Parathyroid adenoma (tissue), 2 donors: ENCODE data around the gene SLC17A4.

Experiments
- H2AFZ ChIP-seq: fragments of 300-600 bp; sonication (generic); one replicate; pipeline ENCODE4 v1.7.0; 2017; ENCODE audit warnings: antibody characterized with exemption, mild to moderate bottlenecking
- H3K27ac ChIP-seq: fragments of 300-600 bp; sonication (generic); one replicate; pipeline ENCODE4 v1.7.0; 2017
- H3K27me3 ChIP-seq: fragments of 300-600 bp; sonication (generic); one replicate; pipeline ENCODE4 v1.7.0; 2017; ENCODE audit warnings: low read length; ENCODE audit not compliant: control insufficient read depth, insufficient read depth
- H3K36me3 ChIP-seq: fragments of 300-600 bp; sonication (generic); one replicate; pipeline ENCODE4 v1.7.0; 2017; ENCODE audit warnings: low read length; ENCODE audit not compliant: control insufficient read depth, insufficient read depth
- H3K4me1 ChIP-seq: fragments of 300-600 bp; sonication (generic); one replicate; pipeline ENCODE4 v1.7.0; 2017; ENCODE audit warnings: control low read depth
- H3K4me2 ChIP-seq: fragments of 300-600 bp; sonication (generic); one replicate; pipeline ENCODE4 v1.7.0; 2017; ENCODE audit warnings: low read length
- H3K4me3 ChIP-seq: fragments of 300-600 bp; sonication (generic); one replicate; pipeline ENCODE4 v1.7.0; 2017; ENCODE audit warnings: low read depth, low read length
- H3K79me2 ChIP-seq: fragments of 300-600 bp; sonication (generic); one replicate; pipeline ENCODE4 v1.7.0; 2017; ENCODE audit warnings: control low read depth
- H3K9ac ChIP-seq: fragments of 300-600 bp; sonication (generic); one replicate; pipeline ENCODE4 v1.7.0; 2017; ENCODE audit warnings: mild to moderate bottlenecking
- H3K9me3 ChIP-seq: fragments of 300-600 bp; sonication (generic); one replicate; pipeline ENCODE4 v1.7.0; 2017; ENCODE audit warnings: low read length; ENCODE audit not compliant: control insufficient read depth
- TF ChIP-seq, protein P1 (sequence below): fragments of 300-600 bp; sonication (generic); IDR thresholded peaks from one replicate; pipeline ENCODE4 v1.7.0; 2017; ENCODE audit warnings: antibody characterized with exemption, mild to moderate bottlenecking
- donor health status: primary hyperparathyroidism.

The SLC17A4 gene

DNA sequence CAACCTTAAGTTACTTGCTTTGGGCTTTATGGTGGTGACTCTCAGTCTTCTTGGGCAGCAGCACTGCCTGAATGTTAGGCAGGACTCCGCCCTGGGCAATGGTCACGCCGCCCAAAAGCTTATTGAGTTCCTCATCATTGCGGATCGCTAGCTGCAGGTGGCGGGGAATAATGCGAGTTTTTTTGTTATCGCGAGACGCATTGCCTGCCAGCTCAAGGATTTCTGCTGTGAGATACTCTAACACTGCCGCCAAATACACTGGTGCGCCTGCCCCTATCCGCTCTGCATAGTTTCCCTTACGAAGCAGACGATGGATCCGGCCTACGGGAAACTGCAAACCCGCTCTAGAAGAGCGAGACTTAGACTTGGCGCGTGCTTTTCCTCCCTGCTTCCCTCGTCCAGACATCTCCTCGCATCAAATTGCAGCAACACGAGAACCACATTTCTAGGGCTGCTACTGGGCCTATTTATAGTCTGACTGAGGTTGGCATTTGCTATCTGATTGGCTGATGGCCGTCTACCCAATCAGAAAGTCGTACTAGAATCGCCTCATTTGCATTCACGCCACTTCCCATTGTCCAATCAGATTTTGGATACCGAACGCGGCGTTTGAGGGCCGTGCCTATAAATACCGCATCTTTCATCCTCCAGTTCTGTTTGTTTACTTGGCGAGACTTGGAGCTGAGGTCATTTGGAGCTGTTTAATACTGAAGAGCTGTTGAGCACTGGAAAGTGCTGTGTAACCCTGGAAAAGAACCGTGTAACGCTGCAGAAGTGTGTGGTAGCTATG lies 28.2 kb upstream of the SLC17A4 start:
- no peaks in the 10 kb centered on the region for H3K4me1 ChIP-seq
- H3K27me3 ChIP-seq, result no peaks in the 10 kb centered on the region
- no peaks in the 10 kb centered on the region for H3K36me3 ChIP-seq
- H3K9ac ChIP-seq, result no peak overlapping the region
- TF ChIP-seq, protein P1, sequence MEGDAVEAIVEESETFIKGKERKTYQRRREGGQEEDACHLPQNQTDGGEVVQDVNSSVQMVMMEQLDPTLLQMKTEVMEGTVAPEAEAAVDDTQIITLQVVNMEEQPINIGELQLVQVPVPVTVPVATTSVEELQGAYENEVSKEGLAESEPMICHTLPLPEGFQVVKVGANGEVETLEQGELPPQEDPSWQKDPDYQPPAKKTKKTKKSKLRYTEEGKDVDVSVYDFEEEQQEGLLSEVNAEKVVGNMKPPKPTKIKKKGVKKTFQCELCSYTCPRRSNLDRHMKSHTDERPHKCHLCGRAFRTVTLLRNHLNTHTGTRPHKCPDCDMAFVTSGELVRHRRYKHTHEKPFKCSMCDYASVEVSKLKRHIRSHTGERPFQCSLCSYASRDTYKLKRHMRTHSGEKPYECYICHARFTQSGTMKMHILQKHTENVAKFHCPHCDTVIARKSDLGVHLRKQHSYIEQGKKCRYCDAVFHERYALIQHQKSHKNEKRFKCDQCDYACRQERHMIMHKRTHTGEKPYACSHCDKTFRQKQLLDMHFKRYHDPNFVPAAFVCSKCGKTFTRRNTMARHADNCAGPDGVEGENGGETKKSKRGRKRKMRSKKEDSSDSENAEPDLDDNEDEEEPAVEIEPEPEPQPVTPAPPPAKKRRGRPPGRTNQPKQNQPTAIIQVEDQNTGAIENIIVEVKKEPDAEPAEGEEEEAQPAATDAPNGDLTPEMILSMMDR, result no peak
- H3K4me3 ChIP-seq, result no peak overlapping the region
- H3K27ac ChIP-seq, result no peak overlapping the region
- H2AFZ ChIP-seq, result no peak overlapping the region
- no peak overlapping the region for H3K4me2 ChIP-seq
- H3K9me3 ChIP-seq, result no peaks in the 10 kb centered on the region
- no peaks in the 10 kb centered on the region for H3K79me2 ChIP-seq

DNA sequence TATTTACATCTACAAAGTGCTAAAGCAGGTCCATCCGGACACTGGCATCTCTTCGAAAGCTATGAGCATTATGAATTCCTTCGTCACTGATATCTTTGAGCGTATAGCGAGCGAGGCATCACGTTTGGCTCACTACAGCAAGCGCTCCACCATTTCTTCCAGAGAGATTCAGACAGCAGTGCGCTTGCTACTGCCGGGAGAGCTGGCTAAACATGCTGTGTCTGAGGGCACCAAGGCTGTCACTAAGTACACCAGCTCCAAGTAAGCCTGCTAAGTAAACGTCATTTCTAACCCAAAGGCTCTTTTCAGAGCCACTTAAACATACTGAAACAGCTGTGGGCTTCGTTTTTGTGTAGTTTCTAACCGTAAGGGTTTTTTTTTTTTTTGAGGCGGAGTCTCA lies 27.5 kb upstream of the SLC17A4 start:
- no peaks in the 10 kb centered on the region for H3K79me2 ChIP-seq
- TF ChIP-seq, protein P1, result no peak
- no peaks in the 10 kb centered on the region for H3K36me3 ChIP-seq
- no peak overlapping the region for H3K4me2 ChIP-seq
- no peak overlapping the region for H3K4me3 ChIP-seq
- H2AFZ ChIP-seq, result no peak overlapping the region
- no peaks in the 10 kb centered on the region for H3K27me3 ChIP-seq
- H3K4me1 ChIP-seq, result no peaks in the 10 kb centered on the region
- no peaks in the 10 kb centered on the region for H3K9me3 ChIP-seq
- H3K9ac ChIP-seq, result no peak overlapping the region
- H3K27ac ChIP-seq, result no peak overlapping the region

DNA sequence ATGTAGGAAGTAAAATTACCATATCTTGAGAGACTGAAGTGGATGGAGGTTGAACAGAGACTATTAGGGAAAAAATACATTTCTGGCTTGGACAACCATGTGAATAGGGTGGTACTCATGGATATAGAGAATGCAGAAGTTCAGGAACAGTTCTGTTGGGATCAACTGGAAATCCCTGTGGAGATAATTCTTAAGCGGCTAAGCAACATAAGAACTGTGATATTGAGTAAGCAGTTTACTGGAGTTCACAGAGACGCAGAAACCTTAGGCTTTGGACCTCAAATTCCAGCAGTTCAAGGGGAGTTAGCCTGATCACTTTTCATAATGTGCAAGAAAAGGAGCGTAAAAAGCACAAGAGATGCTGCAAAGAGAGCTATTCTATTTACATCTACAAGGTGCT lies 23.6 kb upstream of the SLC17A4 start:
- Histone ChIP-seq H3K4me2 (no peak overlapping the region), H3K4me1 (no peaks in the 10 kb centered on the region), H3K9ac (no peak overlapping the region), H2AFZ (no peak overlapping the region), H3K27me3 (no peaks in the 10 kb centered on the region), H3K9me3 (no peaks in the 10 kb centered on the region), H3K4me3 (no peak overlapping the region), H3K27ac (no peak overlapping the region), H3K36me3 (no peaks in the 10 kb centered on the region), H3K79me2 (no peaks in the 10 kb centered on the region)
- TF ChIP-seq, protein P1, result no peak

DNA sequence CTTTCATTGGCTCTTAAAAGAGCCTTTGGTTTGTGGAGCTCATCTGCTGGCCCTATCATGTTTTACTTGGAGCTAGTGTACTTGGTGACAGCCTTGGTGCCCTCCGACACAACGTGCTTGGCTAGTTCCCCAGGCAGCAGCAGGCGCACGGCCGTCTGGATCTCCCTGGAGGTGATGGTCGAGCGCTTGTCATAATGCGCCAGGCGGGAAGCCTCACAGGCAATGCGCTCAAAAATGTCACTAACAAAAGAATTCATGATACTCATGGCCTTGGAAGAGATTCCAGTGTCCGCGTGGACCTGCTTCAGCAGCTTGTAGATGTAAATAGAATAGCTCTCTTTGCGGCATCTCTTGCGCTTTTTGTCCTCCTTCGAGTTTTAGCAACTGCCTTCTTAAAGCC lies 22.8 kb upstream of the SLC17A4 start:
- TF ChIP-seq, protein P1, result no peak
- Histone ChIP-seq H3K27me3 (no peaks in the 10 kb centered on the region), H3K9me3 (no peaks in the 10 kb centered on the region), H3K4me1 (no peaks in the 10 kb centered on the region), H3K9ac (no peak overlapping the region), H3K27ac (no peak overlapping the region), H3K36me3 (no peaks in the 10 kb centered on the region), H3K4me2 (no peak overlapping the region), H2AFZ (no peak overlapping the region), H3K79me2 (no peaks in the 10 kb centered on the region), H3K4me3 (no peak overlapping the region)
